SK-N-MC (cell line): ENCODE results near the gene SCAF11.

Experiments used
- DNase-seq: peaks from one replicate; pipeline ENCODE4 v3.0.0-alpha.2; 2011; ENCODE audit warnings: low read depth, low spot score
- H3K27ac ChIP-seq: fragments of 200-600 bp; sonication (generic); 2 replicates; pipeline ENCODE4 v1.5.1; 2016; ENCODE audit warnings: mixed run types
- H3K36me3 ChIP-seq: fragments of 200-600 bp; sonication (generic); 2 replicates; pipeline ENCODE4 v1.6.1; 2017; ENCODE audit warnings: antibody characterized with exemption, low read length, mixed read lengths; ENCODE audit not compliant: insufficient read depth
- H3K4me3 ChIP-seq: fragments of 200-600 bp; sonication (generic); 2 replicates; pipeline ENCODE4 v1.5.1; 2016
- H3K9ac ChIP-seq: fragments of 200-600 bp; sonication (generic); 2 replicates; pipeline ENCODE4 v1.8.0; 2017; ENCODE audit warnings: mixed run types, mixed read lengths; ENCODE audit not compliant: insufficient read length
- H3K9me3 ChIP-seq: fragments of 200-600 bp; sonication (generic); 2 replicates; pipeline ENCODE4 v1.6.1; 2017; ENCODE audit warnings: low read depth, mild to moderate bottlenecking, antibody characterized with exemption, low read length, moderate library complexity, mixed read lengths
- EZH2 ChIP-seq: fragments of 200-600 bp; sonication (generic); IDR thresholded peaks from one replicate; pipeline ENCODE4 v1.6.1; 2017; ENCODE audit warnings: antibody characterized with exemption
- FOXP2 ChIP-seq: optimal IDR thresholded peaks from 2 replicates; pipeline ENCODE3; 2011; ENCODE audit warnings: mild to moderate bottlenecking, moderate library complexity; ENCODE audit not compliant: insufficient read depth; ENCODE audit errors: extremely low read length, control extremely low read depth
- POLR2AphosphoS5 ChIP-seq: IDR thresholded peaks from 2 replicates; pipeline ENCODE4 v1.6.1; 2012; ENCODE audit warnings: mild to moderate bottlenecking, low read depth, low read length, borderline replicate concordance

SCAF11 gene

DNA sequence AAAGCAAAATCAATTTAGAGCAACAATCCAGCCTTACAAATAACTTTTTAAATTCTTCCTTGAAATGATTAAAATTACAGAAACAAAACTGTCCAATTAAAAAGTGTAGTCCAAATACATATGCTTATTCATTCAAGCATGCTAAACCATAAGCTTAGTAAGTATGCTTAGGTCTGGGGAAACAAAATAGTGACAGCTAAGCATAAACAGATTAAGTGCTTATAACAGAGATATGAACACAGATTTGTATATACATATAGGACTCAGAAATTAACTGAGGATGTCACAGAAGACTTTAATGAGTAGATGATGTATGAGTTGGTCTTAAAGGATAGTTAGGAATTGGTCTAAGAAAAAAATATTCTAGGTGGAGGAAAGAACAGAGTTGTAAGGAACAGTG is 41.8 kb downstream of the SCAF11 start:
- Histone ChIP-seq H3K4me3 (no peak overlapping the region), H3K9ac (no peak overlapping the region), H3K36me3 (peaks cover 81% of the 10 kb centered on the region), H3K9me3 (no peaks in the 10 kb centered on the region; the same call in 1 of the 2 replicates), H3K27ac (no peak overlapping the region)
- DNase-seq, result no peak
- TF ChIP-seq EZH2 (no peak), FOXP2 (no peak), POLR2AphosphoS5 (no peak)

- H3K4me3 ChIP-seq, result no peak overlapping the region
- H3K27ac ChIP-seq, result 0 out of 2 replicates have a peak overlapping the region, but pooled peaks have one; percentile 8
- TF ChIP-seq POLR2AphosphoS5, result no peak
- TF ChIP-seq EZH2, result no peak
- TF ChIP-seq FOXP2, result no peak
- H3K9ac ChIP-seq, result no peak overlapping the region
- DNase-seq, result no peak
- no peaks in the 10 kb centered on the region for H3K9me3 ChIP-seq
- H3K36me3 ChIP-seq, result peaks cover 87% of the 10 kb centered on the region
Observed at GRCh38 chr12:45946435-45946834, 43.9 kb downstream of the SCAF11 start.

DNA sequence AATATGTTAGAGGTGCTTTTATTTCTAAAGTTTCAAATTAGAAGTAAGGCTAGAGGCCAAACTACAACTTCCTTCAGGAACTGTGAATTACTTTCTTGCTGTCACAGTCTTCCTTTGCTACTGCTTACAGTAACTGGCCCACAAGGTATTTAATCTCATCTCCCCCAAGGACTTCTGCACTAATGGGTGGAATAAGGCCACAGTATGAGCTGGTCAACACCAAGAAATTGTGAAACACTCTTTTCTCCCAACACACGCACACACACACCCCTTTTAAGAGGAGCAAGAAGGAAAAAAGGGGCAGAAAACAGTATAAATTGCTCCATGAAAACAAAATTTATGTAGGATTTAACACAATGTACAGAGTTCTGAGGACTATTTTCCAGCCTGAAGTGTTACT is 45.6 kb downstream of the SCAF11 start:
- Histone ChIP-seq H3K4me3 (no peak overlapping the region), H3K9me3 (no peaks in the 10 kb centered on the region), H3K27ac (peak overlapping the region; percentile 83), H3K36me3 (peaks cover 90% of the 10 kb centered on the region), H3K9ac (peak overlapping the region; percentile 17)
- no peak for TF ChIP-seq EZH2
- TF ChIP-seq POLR2AphosphoS5, result no peak
- no peak for DNase-seq

DNA sequence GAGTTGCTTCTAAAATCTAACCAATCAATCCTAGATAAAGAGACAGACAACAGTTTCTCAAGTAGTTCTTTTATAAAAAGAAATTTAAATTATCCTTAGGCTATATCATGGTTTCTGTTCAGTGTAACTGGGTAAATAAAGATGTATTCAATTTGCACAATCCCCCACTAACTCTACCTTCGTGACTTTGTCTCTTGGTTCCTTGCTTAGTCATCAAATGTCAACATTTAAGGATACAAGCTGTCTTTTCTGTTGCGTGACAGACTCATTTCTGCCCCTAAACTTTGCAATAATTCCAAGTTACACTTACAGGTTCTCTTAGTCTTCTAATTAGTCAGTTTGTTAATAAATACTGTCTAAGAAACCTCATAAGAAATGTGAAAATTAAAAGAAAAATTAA is 50.6 kb downstream of the SCAF11 start:
- Histone ChIP-seq H3K4me3 (no peak overlapping the region), H3K9ac (no peak overlapping the region), H3K9me3 (no peaks in the 10 kb centered on the region), H3K36me3 (peaks cover 67% of the 10 kb centered on the region), H3K27ac (no peak overlapping the region)
- no peak for DNase-seq
- TF ChIP-seq POLR2AphosphoS5 (no peak), FOXP2 (no peak), EZH2 (no peak)

DNA sequence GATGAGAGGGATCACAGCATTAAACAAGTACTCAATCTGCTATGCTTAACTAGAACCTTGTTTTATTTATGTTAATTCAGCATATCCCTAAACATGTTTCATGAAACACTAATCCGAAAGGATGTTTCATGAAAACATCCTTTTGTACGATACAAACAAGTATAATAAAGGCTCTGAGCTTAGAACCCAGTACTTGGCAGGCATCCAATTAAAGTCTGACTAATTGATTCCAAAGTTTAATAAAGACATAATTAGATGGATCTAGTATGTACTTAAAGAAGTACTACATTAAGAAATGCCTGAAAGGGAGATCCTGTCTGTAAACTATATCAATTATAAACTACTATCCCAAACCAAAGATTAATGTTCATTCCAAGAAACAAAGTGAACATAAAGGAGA is 51.8 kb downstream of the SCAF11 start:
- no peak overlapping the region for H3K27ac ChIP-seq
- TF ChIP-seq EZH2 (no peak), FOXP2 (no peak), POLR2AphosphoS5 (no peak)
- H3K36me3 ChIP-seq, result peaks cover 56% of the 10 kb centered on the region
- H3K9ac ChIP-seq, result no peak overlapping the region
- no peak for DNase-seq
- H3K9me3 ChIP-seq, result no peaks in the 10 kb centered on the region
- no peak overlapping the region for H3K4me3 ChIP-seq

DNA sequence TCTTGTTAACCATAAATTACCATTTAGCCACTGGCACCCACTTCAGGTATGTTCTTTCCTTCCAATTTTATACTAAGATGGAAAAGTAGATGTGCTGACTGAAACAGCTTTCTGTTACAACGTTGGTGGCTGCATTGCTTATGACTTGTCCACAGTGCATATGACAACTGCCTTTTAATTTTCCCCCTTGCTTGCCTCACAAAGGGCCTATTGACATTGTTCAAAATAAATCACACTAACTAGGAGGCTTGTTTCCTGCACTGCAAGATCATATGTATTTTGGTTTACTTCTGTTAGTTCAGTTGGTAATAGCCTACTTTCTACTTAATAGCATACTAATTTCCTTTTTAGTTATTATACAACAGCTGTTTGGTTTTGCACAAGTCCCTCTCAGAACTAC is 55.4 kb downstream of the SCAF11 start:
- no peaks in the 10 kb centered on the region for H3K9me3 ChIP-seq
- no peak overlapping the region for H3K9ac ChIP-seq
- H3K27ac ChIP-seq, result no peak overlapping the region
- TF ChIP-seq FOXP2 (no peak), POLR2AphosphoS5 (no peak), EZH2 (no peak)
- no peak for DNase-seq
- peaks cover 59% of the 10 kb centered on the region for H3K36me3 ChIP-seq
- no peak overlapping the region for H3K4me3 ChIP-seq

DNA sequence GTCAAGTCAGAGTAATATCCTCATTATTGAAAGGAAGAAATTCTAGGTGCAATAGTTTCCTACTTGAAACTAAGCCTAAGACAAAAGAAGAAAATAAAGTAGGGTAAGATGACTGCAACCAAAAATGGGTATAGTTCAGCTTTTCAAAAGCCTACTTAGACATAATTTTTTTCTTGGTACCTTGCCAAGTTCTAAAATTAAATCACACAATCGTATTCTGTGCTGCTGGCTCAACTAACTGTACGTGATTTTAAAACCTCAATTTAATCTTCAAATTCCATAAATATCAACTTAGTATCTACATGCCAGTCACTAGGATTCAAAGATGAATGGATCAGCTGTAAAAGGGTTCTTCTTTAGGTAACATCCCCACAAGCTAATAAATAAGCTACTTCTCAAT is 56.9 kb downstream of the SCAF11 start:
- Histone ChIP-seq H3K9me3 (no peaks in the 10 kb centered on the region), H3K36me3 (peaks cover 59% of the 10 kb centered on the region), H3K4me3 (no peak overlapping the region), H3K9ac (no peak overlapping the region), H3K27ac (peak overlapping the region; percentile 12; the same call in 1 of the 2 replicates)
- DNase-seq, result no peak
- TF ChIP-seq POLR2AphosphoS5, result no peak
- no peak for TF ChIP-seq EZH2
- TF ChIP-seq FOXP2, result no peak

DNA sequence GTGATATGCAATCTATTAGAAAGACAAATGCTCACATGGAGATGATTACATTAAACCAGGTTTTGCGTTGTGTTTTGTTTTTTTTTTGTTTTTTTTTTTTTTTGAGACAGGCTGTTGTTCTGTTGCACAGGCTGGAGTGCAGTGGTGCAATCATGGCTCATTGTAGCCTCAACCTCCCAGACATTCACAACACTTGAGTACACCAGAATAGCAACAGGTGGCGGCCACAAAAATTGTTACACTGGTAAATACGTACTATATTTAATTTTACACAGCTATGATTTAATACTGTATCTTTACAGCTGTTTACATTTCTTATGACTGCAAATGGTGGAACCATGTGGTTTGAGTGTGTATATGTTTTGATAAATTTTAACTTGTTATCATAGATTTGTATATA is 60.0 kb downstream of the SCAF11 start:
- Histone ChIP-seq H3K9ac (no peak overlapping the region), H3K4me3 (no peak overlapping the region), H3K36me3 (peaks cover 77% of the 10 kb centered on the region), H3K27ac (no peak overlapping the region), H3K9me3 (no peaks in the 10 kb centered on the region)
- DNase-seq, result no peak
- TF ChIP-seq POLR2AphosphoS5 (no peak), FOXP2 (no peak), EZH2 (no peak)

DNA sequence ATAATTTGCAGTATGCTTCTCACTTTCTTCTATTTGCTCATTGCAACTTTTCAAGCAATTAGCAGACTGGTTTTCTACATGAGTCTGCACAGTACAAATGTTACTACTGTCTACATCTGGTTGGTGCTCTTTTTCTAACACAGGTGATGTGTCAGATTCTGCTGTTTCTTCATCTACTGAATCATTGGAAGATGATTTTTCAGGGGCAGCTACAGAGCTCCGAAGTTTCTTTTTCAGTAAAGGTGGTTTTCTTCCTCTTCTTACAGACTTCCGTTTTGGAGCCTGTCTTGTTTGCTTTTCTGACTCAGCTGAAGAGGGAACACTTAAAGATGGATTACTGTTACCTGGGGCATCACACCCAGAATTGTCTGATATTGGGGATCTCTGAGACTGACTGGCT is 62.1 kb downstream of the SCAF11 start:
- Histone ChIP-seq H3K9me3 (no peaks in the 10 kb centered on the region), H3K36me3 (peaks cover 90% of the 10 kb centered on the region), H3K27ac (no peak overlapping the region), H3K9ac (no peak overlapping the region), H3K4me3 (no peak overlapping the region)
- TF ChIP-seq FOXP2 (no peak), EZH2 (no peak), POLR2AphosphoS5 (no peak)
- DNase-seq, result no peak

GRCh38 chr12:45918818-45919217 is 71.6 kb downstream of the SCAF11 start:
- H3K27ac ChIP-seq, result no peak overlapping the region
- H3K9me3 ChIP-seq, result no peaks in the 10 kb centered on the region
- H3K9ac ChIP-seq, result no peak overlapping the region
- H3K36me3 ChIP-seq, result peaks cover 53% of the 10 kb centered on the region
- no peak for DNase-seq
- TF ChIP-seq FOXP2, result no peak
- TF ChIP-seq EZH2, result no peak
- TF ChIP-seq POLR2AphosphoS5, result no peak
- H3K4me3 ChIP-seq, result no peak overlapping the region
